Esophagus muscularis mucosa (tissue), 4 donors: Measurements from ENCODE around the gene PLSCR4. TPM values are rescaled to one million over a fixed set of nuclear protein-coding genes. Genes with fewer than 3 reads are reported as not detected.

ENCODE experiments used
- DNase-seq: peaks from one replicate; pipeline ENCODE4 v3.0.0-alpha.2; 2017; ENCODE audit errors: extremely low spot score
- H3K27ac ChIP-seq, 4 donors: fragments of 200-600 bp; sonication (generic); replicated peaks in 1 of 4; 1 replicate in 3 of 4; 2 replicates in 1 of 4; pipeline ENCODE4 v1.5.1; 2016 to 2019; ENCODE audit warnings: mild to moderate bottlenecking in 1 of 4
- H3K27me3 ChIP-seq, 4 donors: fragments of 200-600 bp; sonication (generic); one replicate each; pipeline versions ENCODE4 v1.5.1 to v1.6.0; 2016 to 2019
- H3K36me3 ChIP-seq, 4 donors: fragments of 200-600 bp; sonication (generic); one replicate each; pipeline ENCODE4 v1.5.1; 2016 to 2019
- H3K4me1 ChIP-seq, 4 donors: fragments of 200-600 bp; sonication (generic); one replicate each; pipeline ENCODE4 v1.5.1; 2016 to 2019
- H3K4me3 ChIP-seq, 4 donors: fragments of 200-600 bp; sonication (generic); 1 replicate in 2 of 4; 2 replicates in 2 of 4; pipeline ENCODE4 v1.5.1; 2016 to 2019; ENCODE audit warnings: mild to moderate bottlenecking in 4 of 4, moderate library complexity in 1 of 4
- H3K9me3 ChIP-seq, 4 donors: fragments of 200-600 bp; sonication (generic); 1 replicate in 3 of 4; 2 replicates in 1 of 4; pipeline ENCODE4 v1.5.1; 2016 to 2019
- EP300 ChIP-seq: sonication (generic); formaldehyde crosslinking; IDR thresholded peaks from one replicate; pipeline ENCODE4 v1.6.1; 2017; ENCODE audit warnings: antibody characterized with exemption
- POLR2A ChIP-seq: fragments of 450-650 bp; IDR thresholded peaks from one replicate; pipeline ENCODE4 v1.6.1; 2017; ENCODE audit warnings: antibody characterized with exemption, moderate library complexity, mild to moderate bottlenecking, low read depth
- POLR2AphosphoS5 ChIP-seq, 2 donors: sonication (generic); formaldehyde crosslinking; IDR thresholded peaks; one replicate each; pipeline ENCODE4 v1.6.1; 2017; ENCODE audit warnings: antibody characterized with exemption in 2 of 2
- WGBS: methylation state at CpG from one replicate; pipeline ENCODE4 v1.1.5; 2018; 5-methylcytosine and 5-hydroxymethylcytosine counted together
- intact Hi-C: fragments of 100-400 bp; cut with DNase I; formaldehyde crosslinking; loops from one replicate; pipeline ENCODE4 v1.15.1; 2023
- total RNA-seq, 4 donors: library from RNA; depleted of rRNA; stranded (reverse); fragments of >200 nt; gene quantifications; one replicate each; pipeline versions ENCODE4 v1.1.0 to v1.2.1, GENCODE V29; 2016
- TF ChIP-seq, protein P1 (sequence below), 3 experiments: fragments of 200-600 bp in 2 of 3; fragments of 450-650 bp in 1 of 3; sonication (generic) in 2 of 3; IDR thresholded peaks; one replicate each; pipeline ENCODE4 v1.5.1; 2017 to 2019; ENCODE audit warnings: antibody characterized with exemption in 3 of 3, mild to moderate bottlenecking in 2 of 3, moderate library complexity in 1 of 3

PLSCR4 gene
- total RNA-seq, 4 donors from 2014 or later, result 43.5 to 71.4 (median 63.0) TPM

GRCh38 chr3:146154995-146155394 is 95.9 kb downstream of the PLSCR4 start:
- no peak for DNase-seq
- Histone ChIP-seq H3K9me3 (no peaks in the 10 kb centered on the region), H3K36me3 (no peaks in the 10 kb centered on the region), H3K27me3 (no peaks in the 10 kb centered on the region), H3K27ac (peak overlapping the region; percentile 91 to 99 (median 96)), H3K4me1 (peaks cover 55 to 92% (median 89%) of the 10 kb centered on the region in 4 donors), H3K4me3 (no peak overlapping the region)
- no peak for TF ChIP-seq POLR2A
- TF ChIP-seq, protein P1, sequence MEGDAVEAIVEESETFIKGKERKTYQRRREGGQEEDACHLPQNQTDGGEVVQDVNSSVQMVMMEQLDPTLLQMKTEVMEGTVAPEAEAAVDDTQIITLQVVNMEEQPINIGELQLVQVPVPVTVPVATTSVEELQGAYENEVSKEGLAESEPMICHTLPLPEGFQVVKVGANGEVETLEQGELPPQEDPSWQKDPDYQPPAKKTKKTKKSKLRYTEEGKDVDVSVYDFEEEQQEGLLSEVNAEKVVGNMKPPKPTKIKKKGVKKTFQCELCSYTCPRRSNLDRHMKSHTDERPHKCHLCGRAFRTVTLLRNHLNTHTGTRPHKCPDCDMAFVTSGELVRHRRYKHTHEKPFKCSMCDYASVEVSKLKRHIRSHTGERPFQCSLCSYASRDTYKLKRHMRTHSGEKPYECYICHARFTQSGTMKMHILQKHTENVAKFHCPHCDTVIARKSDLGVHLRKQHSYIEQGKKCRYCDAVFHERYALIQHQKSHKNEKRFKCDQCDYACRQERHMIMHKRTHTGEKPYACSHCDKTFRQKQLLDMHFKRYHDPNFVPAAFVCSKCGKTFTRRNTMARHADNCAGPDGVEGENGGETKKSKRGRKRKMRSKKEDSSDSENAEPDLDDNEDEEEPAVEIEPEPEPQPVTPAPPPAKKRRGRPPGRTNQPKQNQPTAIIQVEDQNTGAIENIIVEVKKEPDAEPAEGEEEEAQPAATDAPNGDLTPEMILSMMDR (IDR thresholded peaks at IDR 0.05), result no peak
- no peak for TF ChIP-seq POLR2AphosphoS5 (IDR thresholded peaks at IDR 0.05)
- no peak for TF ChIP-seq EP300
- 79% methylated on average over 2 of the region's 2 CpGs for WGBS
- intact Hi-C loops, result no loop called here

DNA sequence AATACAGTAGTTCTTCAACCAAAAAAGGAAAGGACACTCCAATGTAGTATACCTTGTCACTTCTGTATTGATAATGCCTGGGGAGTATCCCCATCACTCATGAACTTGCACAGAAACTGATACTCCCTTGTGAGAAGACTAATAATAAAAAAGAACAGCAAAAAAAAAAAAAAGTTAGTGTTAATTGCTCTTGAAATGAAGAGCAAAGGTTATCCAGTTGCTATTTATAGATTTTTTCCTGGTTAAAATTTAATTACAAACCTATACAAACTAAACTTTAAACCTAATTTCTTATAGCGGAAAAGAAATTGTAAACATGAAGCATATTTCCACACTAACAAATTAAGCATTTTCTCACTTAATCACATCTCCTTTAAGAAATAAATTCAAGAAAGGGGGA is 96.6 kb downstream of the PLSCR4 start:
- peaks cover 55 to 97% (median 94%) of the 10 kb centered on the region in 4 donors for H3K4me1 ChIP-seq
- peak overlapping the region in 1 of 4 donors; percentile 22 for H3K4me3 ChIP-seq
- no peaks in the 10 kb centered on the region for H3K36me3 ChIP-seq
- peak overlapping the region; percentile 91 to 99 (median 96) for H3K27ac ChIP-seq
- no peak for DNase-seq
- WGBS, result 80% methylated on average over 1 of the region's 1 CpG
- no peaks in the 10 kb centered on the region for H3K27me3 ChIP-seq
- intact Hi-C loops, result no loop called here
- TF ChIP-seq, protein P1 (IDR thresholded peaks at IDR 0.05), result no peak
- TF ChIP-seq POLR2AphosphoS5 (IDR thresholded peaks at IDR 0.05), result no peak
- no peak for TF ChIP-seq POLR2A
- no peaks in the 10 kb centered on the region for H3K9me3 ChIP-seq

DNA sequence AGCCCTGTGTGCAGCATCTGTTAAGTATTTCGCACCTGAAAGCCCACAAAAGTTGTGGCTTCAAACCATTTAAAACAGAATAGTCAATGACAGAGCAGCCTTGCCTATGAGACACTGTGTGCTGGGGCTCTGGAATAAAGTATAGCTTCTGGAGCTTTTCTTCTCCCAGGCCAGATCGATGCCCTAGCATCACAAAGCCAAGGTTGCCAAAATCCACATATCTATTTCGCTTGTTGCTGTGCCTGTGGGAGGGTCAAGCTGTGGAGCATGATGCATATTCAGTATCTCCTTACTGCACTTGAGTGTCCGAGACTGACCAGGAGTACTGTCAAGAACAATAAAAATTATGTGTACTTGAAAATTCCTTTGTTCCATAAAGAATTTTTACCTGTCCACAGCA is 97.5 kb downstream of the PLSCR4 start:
- no peaks in the 10 kb centered on the region for H3K9me3 ChIP-seq
- 58% methylated on average over 4 of the region's 4 CpGs for WGBS
- no peak for DNase-seq
- H3K36me3 ChIP-seq, result no peaks in the 10 kb centered on the region
- H3K27ac ChIP-seq, result peak overlapping the region; percentile 91 to 99 (median 96)
- intact Hi-C loops, result no loop called here
- H3K4me1 ChIP-seq, result peaks cover 50 to 97% (median 93%) of the 10 kb centered on the region in 4 donors
- H3K27me3 ChIP-seq, result no peaks in the 10 kb centered on the region
- TF ChIP-seq, protein P1 (IDR thresholded peaks at IDR 0.05), result no peak
- TF ChIP-seq EP300, result no peak
- no peak for TF ChIP-seq POLR2AphosphoS5 (IDR thresholded peaks at IDR 0.05)
- TF ChIP-seq POLR2A, result no peak
- H3K4me3 ChIP-seq, result peak overlapping the region in 3 of 4 donors; percentile 22 to 31 (median 26)

GRCh38 chr3:146152834-146153233 is 98.1 kb downstream of the PLSCR4 start:
- Histone ChIP-seq H3K27me3 (no peaks in the 10 kb centered on the region), H3K36me3 (no peaks in the 10 kb centered on the region), H3K27ac (peak overlapping the region; percentile 91 to 99 (median 96)), H3K4me1 (peaks cover 48 to 95% (median 91%) of the 10 kb centered on the region in 4 donors), H3K4me3 (peak overlapping the region; percentile 13 to 31 (median 24)), H3K9me3 (no peaks in the 10 kb centered on the region)
- TF ChIP-seq, protein P1 (IDR thresholded peaks at IDR 0.05), result no peak
- TF ChIP-seq POLR2AphosphoS5 (IDR thresholded peaks at IDR 0.05) (peak; percentile 36 to 60), EP300 (no peak), POLR2A (no peak)
- DNase-seq, result no peak
- WGBS, result 43% methylated on average over 6 of the region's 6 CpGs
- intact Hi-C loops, result no loop called here

- Histone ChIP-seq H3K27me3 (no peaks in the 10 kb centered on the region), H3K4me3 (peak overlapping the region in 1 of 4 donors; percentile 3), H3K4me1 (peaks cover 17 to 93% (median 77%) of the 10 kb centered on the region in 4 donors), H3K27ac (peak overlapping the region; percentile 91 to 99 (median 96)), H3K36me3 (no peaks in the 10 kb centered on the region), H3K9me3 (no peaks in the 10 kb centered on the region)
- intact Hi-C loops, result no loop called here
- WGBS, result 59% methylated on average over 1 of the region's 1 CpG
- DNase-seq, result no peak
- no peak for TF ChIP-seq EP300
- TF ChIP-seq, protein P1 (IDR thresholded peaks at IDR 0.05), result peak; percentile 49 to 52 (median 49)
Measured at GRCh38 chr3:146148468-146148931, 102.4 kb downstream of the PLSCR4 start.
